ENCODE data around the gene GOLGA1. TPM values are rescaled to one million over a fixed set of nuclear protein-coding genes. Genes with fewer than 3 reads are reported as not detected.
"Not testable (repeated sequence)": the region's sequence is repeated elsewhere in the genome, so short reads cannot be mapped to it uniquely, and the experiment has no call there.

GOLGA1 gene
- total RNA-seq, 3 donors from 2014 or later: 23.6 to 37.1 (median 31.2) TPM

GRCh38 chr9:124852829-124853531 lies 87.9 kb downstream of the GOLGA1 start, which contains the start of gene WDR38:
Gene WDR38, plus strand, starts transcription at chr9:124853460. Its CDS starts 72 bp downstream, at chr9:124853532.
- Histone ChIP-seq H3K36me3 (ENCODE audit: low read depth) (peaks cover 5% of the 10 kb centered on the region), H3K4me3 (no peak within 1 kb of the TSS), H3K9me3 (no peaks in the 10 kb centered on the region), H3K4me1 (ENCODE audit: low read depth) (peaks cover 14% of the 10 kb centered on the region)
- peak; percentile 93 for ATAC-seq
- DNase-seq: peak; percentile 81 to 86 (median 83)
- TF ChIP-seq CTCF (IDR thresholded peaks at IDR 0.05): peak; percentile 85
- intact Hi-C loops (cut with DNase I, micrococcal nuclease): loop anchor here (2.0 kb wide), 2 partner anchors 78 to 80 kb away; no protein-coding TSS in a partner anchor

GRCh38 chr9:124852121-124852828 lies 88.6 kb downstream of the GOLGA1 start:
- Histone ChIP-seq H3K4me3 (no peak overlapping the region), H3K36me3 (ENCODE audit: low read depth) (no peaks in the 10 kb centered on the region), H3K4me1 (ENCODE audit: low read depth) (peaks cover 14% of the 10 kb centered on the region), H3K9me3 (no peaks in the 10 kb centered on the region)
- DNase-seq: no peak
- no peak for ATAC-seq
- intact Hi-C loops (cut with DNase I, micrococcal nuclease): loop anchor here (2.0 kb wide), 2 partner anchors 77 to 79 kb away; no protein-coding TSS in a partner anchor
- TF ChIP-seq CTCF (IDR thresholded peaks at IDR 0.05): no peak

- TF ChIP-seq CTCF (IDR thresholded peaks at IDR 0.05): no peak
- intact Hi-C loops (cut with DNase I, micrococcal nuclease): no loop called here
- peaks cover 14% of the 10 kb centered on the region for H3K4me1 ChIP-seq (ENCODE audit: low read depth)
- no peaks in the 10 kb centered on the region for H3K9me3 ChIP-seq
- no peak for ATAC-seq
- no peaks in the 10 kb centered on the region for H3K36me3 ChIP-seq (ENCODE audit: low read depth)
- no peak overlapping the region for H3K4me3 ChIP-seq
- peak in 2 of 3 donors; percentile 10 to 64 for DNase-seq
These were observed 91.1 kb downstream of the GOLGA1 start for GRCh38 chr9:124849801-124850200.

GRCh38 chr9:124846969-124847368 lies 93.9 kb downstream of the GOLGA1 start:
- Histone ChIP-seq H3K4me3 (no peak overlapping the region), H3K36me3 (ENCODE audit: low read depth) (no peaks in the 10 kb centered on the region), H3K4me1 (ENCODE audit: low read depth) (no peaks in the 10 kb centered on the region), H3K9me3 (no peaks in the 10 kb centered on the region)
- intact Hi-C loops (cut with DNase I, micrococcal nuclease): no loop called here
- peak in 1 of 3 donors; percentile 0 for DNase-seq
- ATAC-seq: no peak
- TF ChIP-seq CTCF (IDR thresholded peaks at IDR 0.05): no peak

- H3K4me3 ChIP-seq; ATAC-seq; H3K4me1 ChIP-seq (ENCODE audit: low read depth); H3K36me3 ChIP-seq (ENCODE audit: low read depth); intact Hi-C loops (cut with DNase I, micrococcal nuclease); H3K9me3 ChIP-seq: not testable (repeated sequence)
- peak in 1 of 3 donors; percentile 8 for DNase-seq
These were observed 94.4 kb downstream of the GOLGA1 start for GRCh38 chr9:124846467-124846866.

GRCh38 chr9:124844291-124844690 lies 96.6 kb downstream of the GOLGA1 start:
- TF ChIP-seq CTCF (IDR thresholded peaks at IDR 0.05): no peak
- ATAC-seq: no peak
- H3K4me3 ChIP-seq: no peak overlapping the region
- no peaks in the 10 kb centered on the region for H3K36me3 ChIP-seq (ENCODE audit: low read depth)
- H3K9me3 ChIP-seq: no peaks in the 10 kb centered on the region
- no peaks in the 10 kb centered on the region for H3K4me1 ChIP-seq (ENCODE audit: low read depth)
- peak in 1 of 3 donors; percentile 2 for DNase-seq
- intact Hi-C loops (cut with DNase I, micrococcal nuclease): no loop called here

Measured in mucosa of descending colon (tissue), 3 donors.